NB4 (cell line): ENCODE results near the gene TSPAN10.

Experiments used
- POLR2A ChIP-seq: IDR thresholded peaks from 2 replicates; pipeline ENCODE4 v1.6.1; 2011; ENCODE audit warnings: mild to moderate bottlenecking; ENCODE audit not compliant: insufficient read length; ENCODE audit errors: extremely low read depth
- TF ChIP-seq, protein P1 (sequence below): IDR thresholded peaks from one replicate; pipeline ENCODE4 v1.5.1; 2012; ENCODE audit warnings: low read depth, low read length
- TF ChIP-seq, protein P2 (sequence below): IDR thresholded peaks from 2 replicates; pipeline ENCODE4 v1.6.1; 2011; ENCODE audit warnings: low read depth, low read length

DNA sequence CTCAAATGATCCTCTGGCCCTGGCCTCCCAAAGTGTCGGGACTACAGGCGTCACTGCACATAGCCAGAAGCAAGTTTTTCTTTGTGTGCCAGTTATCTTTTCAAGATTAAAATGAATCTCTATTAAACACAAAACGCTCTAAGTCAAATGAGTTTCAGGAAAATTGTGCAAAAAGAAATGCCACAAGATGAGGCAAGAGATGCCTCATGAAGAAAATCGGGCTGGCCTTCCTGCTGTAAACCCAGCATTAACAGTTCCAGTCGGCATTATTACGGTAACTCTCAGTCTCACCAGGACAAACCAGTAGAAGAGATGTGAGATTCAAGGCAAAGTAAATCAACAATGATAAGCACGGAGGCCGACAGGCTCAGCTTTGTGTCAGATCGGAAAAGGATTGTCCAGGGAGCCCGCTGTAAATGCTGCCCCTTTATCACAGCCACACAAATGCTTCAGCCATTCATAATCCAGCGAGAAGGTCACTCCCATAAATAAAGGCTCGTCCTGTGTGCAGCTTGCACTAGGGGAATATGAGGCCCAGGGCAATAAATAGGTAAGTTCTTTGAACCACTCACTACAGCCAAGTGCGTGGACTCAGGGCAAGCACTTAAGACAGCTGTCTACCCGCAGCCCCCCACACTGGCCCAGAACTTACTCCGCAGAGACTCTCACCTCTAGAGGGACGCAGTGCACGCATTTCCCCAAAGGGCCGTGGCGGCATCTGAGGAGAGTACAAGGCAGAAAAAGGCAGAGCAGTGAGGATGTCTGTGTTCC, 27.3 kb upstream of the TSPAN10 start:
- TF ChIP-seq, protein P1, sequence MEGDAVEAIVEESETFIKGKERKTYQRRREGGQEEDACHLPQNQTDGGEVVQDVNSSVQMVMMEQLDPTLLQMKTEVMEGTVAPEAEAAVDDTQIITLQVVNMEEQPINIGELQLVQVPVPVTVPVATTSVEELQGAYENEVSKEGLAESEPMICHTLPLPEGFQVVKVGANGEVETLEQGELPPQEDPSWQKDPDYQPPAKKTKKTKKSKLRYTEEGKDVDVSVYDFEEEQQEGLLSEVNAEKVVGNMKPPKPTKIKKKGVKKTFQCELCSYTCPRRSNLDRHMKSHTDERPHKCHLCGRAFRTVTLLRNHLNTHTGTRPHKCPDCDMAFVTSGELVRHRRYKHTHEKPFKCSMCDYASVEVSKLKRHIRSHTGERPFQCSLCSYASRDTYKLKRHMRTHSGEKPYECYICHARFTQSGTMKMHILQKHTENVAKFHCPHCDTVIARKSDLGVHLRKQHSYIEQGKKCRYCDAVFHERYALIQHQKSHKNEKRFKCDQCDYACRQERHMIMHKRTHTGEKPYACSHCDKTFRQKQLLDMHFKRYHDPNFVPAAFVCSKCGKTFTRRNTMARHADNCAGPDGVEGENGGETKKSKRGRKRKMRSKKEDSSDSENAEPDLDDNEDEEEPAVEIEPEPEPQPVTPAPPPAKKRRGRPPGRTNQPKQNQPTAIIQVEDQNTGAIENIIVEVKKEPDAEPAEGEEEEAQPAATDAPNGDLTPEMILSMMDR = no peak
- no peak for TF ChIP-seq POLR2A
- TF ChIP-seq, protein P2, sequence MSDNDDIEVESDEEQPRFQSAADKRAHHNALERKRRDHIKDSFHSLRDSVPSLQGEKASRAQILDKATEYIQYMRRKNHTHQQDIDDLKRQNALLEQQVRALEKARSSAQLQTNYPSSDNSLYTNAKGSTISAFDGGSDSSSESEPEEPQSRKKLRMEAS = no peak
